ENCODE results near the gene FBXO40. TPM values are rescaled to one million over a fixed set of nuclear protein-coding genes. Genes with fewer than 3 reads are reported as not detected.

The FBXO40 gene
- total RNA-seq, 1 donor from 2014 or later: not detected

DNA sequence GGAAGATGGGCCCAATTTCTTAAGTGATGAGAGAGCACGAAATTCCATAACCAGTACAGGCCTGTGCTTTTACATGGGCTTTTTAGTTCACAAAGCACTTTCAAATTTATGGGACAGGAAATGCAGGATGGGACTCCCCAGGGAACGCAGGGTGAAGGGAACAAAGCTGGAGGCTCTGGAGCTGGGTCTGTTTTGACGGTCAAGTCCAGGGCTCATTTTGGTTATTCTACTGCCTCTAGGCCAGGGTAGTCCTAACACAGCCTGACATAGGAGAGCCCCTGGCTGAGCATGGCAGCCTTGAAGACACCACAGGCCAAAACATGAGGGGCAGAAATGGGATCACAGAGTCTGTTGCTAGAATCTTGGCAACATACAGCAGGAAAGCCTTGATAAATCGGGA, 34.0 kb downstream of the FBXO40 start:
- no peaks in the 10 kb centered on the region for H3K36me3 ChIP-seq (ENCODE audit: control insufficient read depth, insufficient read depth, low read length)
- TF ChIP-seq, protein P1, sequence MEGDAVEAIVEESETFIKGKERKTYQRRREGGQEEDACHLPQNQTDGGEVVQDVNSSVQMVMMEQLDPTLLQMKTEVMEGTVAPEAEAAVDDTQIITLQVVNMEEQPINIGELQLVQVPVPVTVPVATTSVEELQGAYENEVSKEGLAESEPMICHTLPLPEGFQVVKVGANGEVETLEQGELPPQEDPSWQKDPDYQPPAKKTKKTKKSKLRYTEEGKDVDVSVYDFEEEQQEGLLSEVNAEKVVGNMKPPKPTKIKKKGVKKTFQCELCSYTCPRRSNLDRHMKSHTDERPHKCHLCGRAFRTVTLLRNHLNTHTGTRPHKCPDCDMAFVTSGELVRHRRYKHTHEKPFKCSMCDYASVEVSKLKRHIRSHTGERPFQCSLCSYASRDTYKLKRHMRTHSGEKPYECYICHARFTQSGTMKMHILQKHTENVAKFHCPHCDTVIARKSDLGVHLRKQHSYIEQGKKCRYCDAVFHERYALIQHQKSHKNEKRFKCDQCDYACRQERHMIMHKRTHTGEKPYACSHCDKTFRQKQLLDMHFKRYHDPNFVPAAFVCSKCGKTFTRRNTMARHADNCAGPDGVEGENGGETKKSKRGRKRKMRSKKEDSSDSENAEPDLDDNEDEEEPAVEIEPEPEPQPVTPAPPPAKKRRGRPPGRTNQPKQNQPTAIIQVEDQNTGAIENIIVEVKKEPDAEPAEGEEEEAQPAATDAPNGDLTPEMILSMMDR (IDR thresholded peaks at IDR 0.05; ENCODE audit: insufficient read depth, low read length, poor library complexity, severe bottlenecking): no peak
- H3K27me3 ChIP-seq (ENCODE audit: control insufficient read depth, insufficient read depth, low read length): no peaks in the 10 kb centered on the region
- no peak for DNase-seq (ENCODE audit: low read depth)
- no peak overlapping the region for H3K4me3 ChIP-seq (ENCODE audit: low read depth, low read length)

- TF ChIP-seq, protein P1 (IDR thresholded peaks at IDR 0.05; ENCODE audit: insufficient read depth, low read length, poor library complexity, severe bottlenecking): no peak
- Histone ChIP-seq H3K36me3 (ENCODE audit: control insufficient read depth, insufficient read depth, low read length) (no peaks in the 10 kb centered on the region), H3K4me3 (ENCODE audit: low read depth, low read length) (no peak overlapping the region), H3K27me3 (ENCODE audit: control insufficient read depth, insufficient read depth, low read length) (no peaks in the 10 kb centered on the region)
- no peak for DNase-seq (ENCODE audit: low read depth)
Measured at GRCh38 chr3:121627622-121628021, 34.4 kb downstream of the FBXO40 start.

GRCh38 chr3:121629601-121630000, 36.4 kb downstream of the FBXO40 start:
- no peaks in the 10 kb centered on the region for H3K36me3 ChIP-seq (ENCODE audit: control insufficient read depth, insufficient read depth, low read length)
- TF ChIP-seq, protein P1 (IDR thresholded peaks at IDR 0.05; ENCODE audit: insufficient read depth, low read length, poor library complexity, severe bottlenecking): no peak
- no peak overlapping the region for H3K4me3 ChIP-seq (ENCODE audit: low read depth, low read length)
- no peaks in the 10 kb centered on the region for H3K27me3 ChIP-seq (ENCODE audit: control insufficient read depth, insufficient read depth, low read length)
- DNase-seq (ENCODE audit: low read depth): no peak

GRCh38 chr3:121630355-121630754, 37.2 kb downstream of the FBXO40 start:
- Histone ChIP-seq H3K4me3 (ENCODE audit: low read depth, low read length) (no peak overlapping the region), H3K36me3 (ENCODE audit: control insufficient read depth, insufficient read depth, low read length) (no peaks in the 10 kb centered on the region), H3K27me3 (ENCODE audit: control insufficient read depth, insufficient read depth, low read length) (no peaks in the 10 kb centered on the region)
- DNase-seq (ENCODE audit: low read depth): no peak
- TF ChIP-seq, protein P1 (IDR thresholded peaks at IDR 0.05; ENCODE audit: insufficient read depth, low read length, poor library complexity, severe bottlenecking): no peak

GRCh38 chr3:121637922-121638321, 44.7 kb downstream of the FBXO40 start:
- Histone ChIP-seq H3K4me3 (ENCODE audit: low read depth, low read length) (no peak overlapping the region), H3K27me3 (ENCODE audit: control insufficient read depth, insufficient read depth, low read length) (peaks cover 2% of the 10 kb centered on the region), H3K36me3 (ENCODE audit: control insufficient read depth, insufficient read depth, low read length) (no peaks in the 10 kb centered on the region)
- no peak for DNase-seq (ENCODE audit: low read depth)
- TF ChIP-seq, protein P1 (IDR thresholded peaks at IDR 0.05; ENCODE audit: insufficient read depth, low read length, poor library complexity, severe bottlenecking): no peak

DNA sequence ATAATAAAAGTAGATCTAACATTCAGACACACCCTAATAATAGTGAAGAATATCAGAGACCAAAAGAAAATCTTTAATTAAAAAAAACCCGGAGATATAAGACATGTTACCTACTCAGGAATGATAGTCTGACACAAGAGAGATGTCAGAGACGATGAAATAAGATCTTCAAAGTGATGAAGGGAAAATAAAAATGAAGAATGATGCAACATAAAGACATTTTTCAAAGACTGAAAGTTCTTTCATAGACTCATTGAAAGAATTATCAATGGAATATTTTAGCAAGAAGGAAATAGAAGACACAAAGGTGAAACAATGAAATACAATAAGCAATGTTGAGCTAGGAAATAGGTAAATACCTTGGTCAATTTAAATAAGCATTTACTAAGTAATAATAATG, 47.9 kb downstream of the FBXO40 start:
- Histone ChIP-seq H3K27me3 (ENCODE audit: control insufficient read depth, insufficient read depth, low read length) (no peaks in the 10 kb centered on the region), H3K36me3 (ENCODE audit: control insufficient read depth, insufficient read depth, low read length) (no peaks in the 10 kb centered on the region), H3K4me3 (ENCODE audit: low read depth, low read length) (no peak overlapping the region)
- TF ChIP-seq, protein P1 (IDR thresholded peaks at IDR 0.05; ENCODE audit: insufficient read depth, low read length, poor library complexity, severe bottlenecking): no peak
- no peak for DNase-seq (ENCODE audit: low read depth)

All from kidney epithelial cell (primary cell).